Progenitor cell of endocrine pancreas (in vitro differentiated cells): Measurements from ENCODE around the gene KLF5. TPM values are rescaled to one million over a fixed set of nuclear protein-coding genes. Genes with fewer than 3 reads are reported as not detected.

Experiments
- DNase-seq: peaks from one replicate; pipeline ENCODE4 v3.0.0; 2021; ENCODE audit warnings: low spot score; ENCODE audit not compliant: unreplicated experiment
- H3K27ac Mint-ChIP-seq: 2 replicates; pipeline ENCODE4 v1.8.0; 2021; ENCODE audit warnings: mild to moderate bottlenecking, moderate library complexity, mixed read lengths
- H3K27me3 Mint-ChIP-seq: 2 replicates; pipeline ENCODE4 v1.8.0; 2021; ENCODE audit warnings: mixed read lengths
- H3K36me3 Mint-ChIP-seq: 2 replicates; pipeline ENCODE4 v1.8.0; 2022; ENCODE audit warnings: mixed read lengths; ENCODE audit not compliant: insufficient read depth
- H3K4me1 Mint-ChIP-seq: 2 replicates; pipeline ENCODE4 v1.8.0; 2021; ENCODE audit warnings: low read depth, mixed read lengths
- H3K4me3 Mint-ChIP-seq: 2 replicates; pipeline ENCODE4 v1.8.0; 2021; ENCODE audit warnings: low read depth, mild to moderate bottlenecking, moderate library complexity, mixed read lengths
- H3K9me3 Mint-ChIP-seq: 2 replicates; pipeline ENCODE4 v1.8.0; 2021; ENCODE audit warnings: low read depth, mixed read lengths
- total RNA-seq: library from RNA; stranded (reverse); gene quantifications from 2 replicates; pipeline ENCODE4 v1.2.1, GENCODE V29; 2021
- TF ChIP-seq, protein P1 (sequence below): fragments of 200-600 bp; sonication (generic); IDR thresholded peaks from one replicate; pipeline ENCODE4 v1.5.0; 2021; ENCODE audit warnings: antibody characterized with exemption, mild to moderate bottlenecking; ENCODE audit not compliant: unreplicated experiment

Gene KLF5
- total RNA-seq, 1 donor from 2014 or later = 111 TPM

DNA sequence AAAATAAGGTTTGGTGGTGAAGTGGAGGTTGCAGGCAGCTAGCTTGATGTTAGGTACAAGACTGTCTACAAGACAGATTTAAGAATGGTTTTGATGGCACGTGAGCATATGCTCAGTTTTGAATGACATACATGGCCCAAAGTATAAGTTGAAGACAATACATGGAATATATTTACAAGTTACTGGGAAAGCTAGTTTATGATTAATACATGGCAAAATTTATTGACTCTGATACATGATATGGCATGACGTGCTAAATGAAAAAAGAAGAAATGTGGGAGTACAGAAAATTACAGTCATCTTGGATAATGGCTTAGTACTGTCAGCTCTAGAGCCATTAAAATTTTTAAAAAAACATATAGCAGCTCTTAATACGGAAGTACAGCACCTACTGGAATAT, 4.4 kb downstream of the KLF5 start:
- peak overlapping the region; percentile 95 for H3K27ac Mint-ChIP-seq
- H3K4me1 Mint-ChIP-seq = peaks cover 60% of the 10 kb centered on the region
- no peaks in the 10 kb centered on the region for H3K27me3 Mint-ChIP-seq

DNA sequence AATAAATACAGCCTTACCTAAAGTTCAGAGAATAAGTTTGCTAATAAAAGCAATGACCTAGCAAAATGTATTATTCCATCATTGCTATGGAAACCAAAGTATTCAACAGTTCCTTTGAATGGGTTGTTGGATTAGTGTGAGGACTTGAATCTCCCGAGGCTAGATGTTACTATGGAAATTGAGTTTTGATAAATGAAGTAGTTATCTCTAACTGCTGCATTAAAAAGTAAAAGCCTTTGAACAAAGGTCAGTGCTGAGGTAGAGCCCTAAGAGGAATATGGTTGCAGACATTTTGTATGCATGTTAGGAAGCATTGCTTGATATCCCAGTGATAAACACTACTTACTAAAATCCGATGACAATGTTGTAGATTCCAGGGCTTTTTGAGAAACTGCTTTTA, 6.2 kb downstream of the KLF5 start:
- H3K4me1 Mint-ChIP-seq = peaks cover 64% of the 10 kb centered on the region
- peak overlapping the region; percentile 95 for H3K27ac Mint-ChIP-seq
- H3K36me3 Mint-ChIP-seq = peaks cover 29% of the 10 kb centered on the region
- DNase-seq = no peak
- no peaks in the 10 kb centered on the region for H3K9me3 Mint-ChIP-seq
- no peaks in the 10 kb centered on the region for H3K27me3 Mint-ChIP-seq
- TF ChIP-seq, protein P1, sequence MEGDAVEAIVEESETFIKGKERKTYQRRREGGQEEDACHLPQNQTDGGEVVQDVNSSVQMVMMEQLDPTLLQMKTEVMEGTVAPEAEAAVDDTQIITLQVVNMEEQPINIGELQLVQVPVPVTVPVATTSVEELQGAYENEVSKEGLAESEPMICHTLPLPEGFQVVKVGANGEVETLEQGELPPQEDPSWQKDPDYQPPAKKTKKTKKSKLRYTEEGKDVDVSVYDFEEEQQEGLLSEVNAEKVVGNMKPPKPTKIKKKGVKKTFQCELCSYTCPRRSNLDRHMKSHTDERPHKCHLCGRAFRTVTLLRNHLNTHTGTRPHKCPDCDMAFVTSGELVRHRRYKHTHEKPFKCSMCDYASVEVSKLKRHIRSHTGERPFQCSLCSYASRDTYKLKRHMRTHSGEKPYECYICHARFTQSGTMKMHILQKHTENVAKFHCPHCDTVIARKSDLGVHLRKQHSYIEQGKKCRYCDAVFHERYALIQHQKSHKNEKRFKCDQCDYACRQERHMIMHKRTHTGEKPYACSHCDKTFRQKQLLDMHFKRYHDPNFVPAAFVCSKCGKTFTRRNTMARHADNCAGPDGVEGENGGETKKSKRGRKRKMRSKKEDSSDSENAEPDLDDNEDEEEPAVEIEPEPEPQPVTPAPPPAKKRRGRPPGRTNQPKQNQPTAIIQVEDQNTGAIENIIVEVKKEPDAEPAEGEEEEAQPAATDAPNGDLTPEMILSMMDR = no peak
- H3K4me3 Mint-ChIP-seq = peak overlapping the region; percentile 94

More for the DNA sequence above, 4.4 kb downstream of the KLF5 start:
- H3K36me3 Mint-ChIP-seq = peaks cover 29% of the 10 kb centered on the region
- no peak for DNase-seq
- no peaks in the 10 kb centered on the region for H3K9me3 Mint-ChIP-seq
- peak overlapping the region; percentile 94 for H3K4me3 Mint-ChIP-seq
- TF ChIP-seq, protein P1 = no peak

DNA sequence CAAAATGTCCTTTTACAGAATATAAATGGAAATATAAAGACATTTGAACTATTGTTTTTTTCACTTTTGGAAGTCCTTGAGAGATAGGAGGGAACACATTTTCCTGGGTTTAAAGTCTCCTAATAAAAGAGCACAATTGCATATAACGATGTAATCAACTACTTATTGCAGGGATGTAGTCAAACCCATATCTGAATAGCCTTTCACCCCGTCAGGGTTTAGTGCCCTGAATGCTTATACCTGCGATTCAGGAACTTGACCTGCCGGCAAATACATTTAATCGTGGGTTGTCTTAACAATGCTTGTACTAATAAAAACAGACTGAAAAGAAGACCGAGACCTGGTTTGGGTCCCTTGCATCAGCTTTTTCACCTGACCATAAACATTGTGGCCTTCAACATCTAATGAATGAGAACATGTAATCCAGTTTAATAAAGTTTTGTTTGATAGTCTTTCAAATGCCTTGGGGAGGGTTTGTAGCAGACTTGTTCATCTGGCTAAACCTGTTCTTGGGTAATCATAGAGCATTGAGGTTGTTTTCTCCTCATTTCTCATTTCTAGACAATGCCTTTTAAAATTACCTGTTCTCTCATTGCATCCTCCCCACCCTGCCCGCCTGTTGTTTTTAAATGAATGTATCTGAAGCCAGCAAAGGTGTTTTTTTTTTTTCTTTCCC, 7.0 kb downstream of the KLF5 start:
- H3K27ac Mint-ChIP-seq = peak overlapping the region; percentile 95
- H3K36me3 Mint-ChIP-seq = peaks cover 27% of the 10 kb centered on the region

DNA sequence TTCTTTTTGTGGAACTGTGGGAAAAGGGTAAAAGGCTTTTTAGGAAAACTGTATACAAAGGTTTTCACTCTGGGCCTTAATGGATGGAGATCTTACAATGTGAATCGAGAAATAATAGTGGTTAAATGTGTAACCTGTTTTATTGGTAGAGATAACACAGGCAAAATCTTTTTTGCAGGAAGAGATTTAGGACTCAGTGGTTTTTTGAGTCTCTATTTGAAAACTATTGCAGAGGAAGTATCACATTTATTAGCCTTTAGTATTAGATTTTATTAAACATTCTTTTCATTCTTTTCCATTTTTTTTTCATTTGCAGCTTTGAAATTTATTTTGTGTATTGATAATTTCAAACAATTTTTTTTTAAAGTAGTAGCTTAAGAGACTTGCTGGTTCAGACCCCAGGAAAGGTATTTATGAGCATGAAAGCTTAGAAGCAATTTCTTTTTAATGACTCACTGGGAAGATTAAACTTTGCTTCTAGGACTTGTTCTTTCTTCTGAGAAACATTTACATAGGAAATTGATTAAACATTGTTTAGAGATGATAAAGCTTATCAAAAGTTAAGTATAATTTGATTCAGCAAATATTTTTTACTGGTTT, 10.5 kb downstream of the KLF5 start:
- H3K4me3 Mint-ChIP-seq = peak overlapping the region; percentile 49
- H3K27me3 Mint-ChIP-seq = no peaks in the 10 kb centered on the region
- no peak for DNase-seq
- peaks cover 16% of the 10 kb centered on the region for H3K36me3 Mint-ChIP-seq
- peaks cover 69% of the 10 kb centered on the region for H3K4me1 Mint-ChIP-seq
- peak overlapping the region; percentile 91 for H3K27ac Mint-ChIP-seq
- H3K9me3 Mint-ChIP-seq = no peaks in the 10 kb centered on the region
- TF ChIP-seq, protein P1 = no peak

More for the DNA sequence above, 7.0 kb downstream of the KLF5 start:
- Mint-ChIP-seq H3K27me3 (no peaks in the 10 kb centered on the region), H3K4me3 (peak overlapping the region; percentile 94), H3K9me3 (no peaks in the 10 kb centered on the region), H3K4me1 (peaks cover 68% of the 10 kb centered on the region)
- TF ChIP-seq, protein P1 = no peak
- DNase-seq = no peak

DNA sequence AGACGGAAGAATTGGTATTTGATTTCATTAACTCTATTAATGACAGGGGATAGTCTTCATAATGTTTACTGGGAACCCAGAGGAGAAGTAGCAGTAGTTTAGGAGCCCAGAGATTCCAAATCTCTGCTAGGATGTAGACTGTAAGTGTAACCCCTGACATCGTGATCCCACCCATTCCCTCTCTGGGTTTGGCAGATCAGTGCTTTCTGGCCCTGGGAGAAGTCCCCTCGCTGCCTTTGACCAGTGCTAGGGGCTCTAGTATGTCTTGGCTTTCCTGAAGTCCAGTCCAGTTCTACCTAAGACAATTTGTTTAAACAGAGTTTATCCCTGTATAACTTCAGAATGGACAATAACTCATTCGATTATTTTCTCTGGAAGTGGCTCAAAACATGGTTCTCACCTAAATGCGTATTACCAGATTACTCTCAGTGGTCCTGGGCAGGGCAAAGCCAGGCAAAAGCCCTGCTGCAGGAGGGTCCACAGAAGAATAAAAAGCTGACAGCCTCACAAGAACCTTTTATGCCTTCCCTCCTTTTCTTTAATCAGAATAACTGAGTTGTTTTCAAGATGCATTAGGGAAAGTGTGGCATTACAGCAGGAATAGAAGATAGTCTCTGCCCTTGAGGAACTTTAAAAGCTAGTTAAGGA, 11.8 kb downstream of the KLF5 start:
- TF ChIP-seq, protein P1 = no peak
- Mint-ChIP-seq H3K4me3 (peak overlapping the region; percentile 9), H3K36me3 (peaks cover 15% of the 10 kb centered on the region), H3K27me3 (no peaks in the 10 kb centered on the region), H3K27ac (peak overlapping the region; percentile 75), H3K9me3 (no peaks in the 10 kb centered on the region), H3K4me1 (peaks cover 68% of the 10 kb centered on the region)
- DNase-seq = no peak
